Gastrocnemius medialis (tissue), 4 donors: ENCODE measurements around the gene AZIN2.

Source experiments
- POLR2A ChIP-seq, 2 donors: fragments of 450-650 bp; IDR thresholded peaks; one replicate each; pipeline ENCODE4 v1.6.1; 2017; ENCODE audit warnings: antibody characterized with exemption in 2 of 2, mild to moderate bottlenecking in 2 of 2, moderate library complexity in 2 of 2
- TF ChIP-seq, protein P1 (sequence below), 5 experiments: fragments of 450-650 bp in 3 of 5; fragments of 200-600 bp in 2 of 5; sonication (generic) in 2 of 5; IDR thresholded peaks in 4 of 5; conservative IDR thresholded peaks in 1 of 5; 1 replicate in 4 of 5; 2 replicates in 1 of 5; pipeline ENCODE4 v1.5.1; 2016 to 2019; ENCODE audit warnings: antibody characterized with exemption in 5 of 5, mild to moderate bottlenecking in 3 of 5, moderate library complexity in 3 of 5

DNA sequence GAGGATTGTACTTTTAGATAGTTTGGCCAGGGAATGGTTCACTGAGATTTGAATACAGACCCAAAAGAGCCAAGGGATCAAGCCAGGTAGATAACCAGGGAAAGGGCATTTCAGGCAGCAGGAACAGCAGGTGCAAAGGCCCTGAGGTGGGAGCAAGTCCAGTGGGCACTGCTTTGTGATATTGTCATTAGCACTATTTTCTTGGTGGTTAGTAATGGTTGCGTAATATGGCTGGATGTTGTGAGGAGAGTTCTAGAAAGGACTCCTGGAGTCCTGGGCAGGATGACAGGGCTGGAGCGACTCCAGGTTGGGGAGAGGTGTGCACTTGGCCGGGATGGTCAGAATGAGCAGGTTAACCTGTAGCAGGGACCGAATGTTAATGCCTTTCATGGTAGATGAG is 4.4 kb downstream of the AZIN2 start:
- TF ChIP-seq, protein P1, sequence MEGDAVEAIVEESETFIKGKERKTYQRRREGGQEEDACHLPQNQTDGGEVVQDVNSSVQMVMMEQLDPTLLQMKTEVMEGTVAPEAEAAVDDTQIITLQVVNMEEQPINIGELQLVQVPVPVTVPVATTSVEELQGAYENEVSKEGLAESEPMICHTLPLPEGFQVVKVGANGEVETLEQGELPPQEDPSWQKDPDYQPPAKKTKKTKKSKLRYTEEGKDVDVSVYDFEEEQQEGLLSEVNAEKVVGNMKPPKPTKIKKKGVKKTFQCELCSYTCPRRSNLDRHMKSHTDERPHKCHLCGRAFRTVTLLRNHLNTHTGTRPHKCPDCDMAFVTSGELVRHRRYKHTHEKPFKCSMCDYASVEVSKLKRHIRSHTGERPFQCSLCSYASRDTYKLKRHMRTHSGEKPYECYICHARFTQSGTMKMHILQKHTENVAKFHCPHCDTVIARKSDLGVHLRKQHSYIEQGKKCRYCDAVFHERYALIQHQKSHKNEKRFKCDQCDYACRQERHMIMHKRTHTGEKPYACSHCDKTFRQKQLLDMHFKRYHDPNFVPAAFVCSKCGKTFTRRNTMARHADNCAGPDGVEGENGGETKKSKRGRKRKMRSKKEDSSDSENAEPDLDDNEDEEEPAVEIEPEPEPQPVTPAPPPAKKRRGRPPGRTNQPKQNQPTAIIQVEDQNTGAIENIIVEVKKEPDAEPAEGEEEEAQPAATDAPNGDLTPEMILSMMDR (IDR thresholded peaks at IDR 0.05 in 4 of 5, conservative IDR thresholded peaks at IDR 0.05 in 1 of 5): no peak
- no peak for TF ChIP-seq POLR2A (IDR thresholded peaks at IDR 0.05)
